ENCODE data around the gene ALDH1L1.

Gene ALDH1L1

DNA sequence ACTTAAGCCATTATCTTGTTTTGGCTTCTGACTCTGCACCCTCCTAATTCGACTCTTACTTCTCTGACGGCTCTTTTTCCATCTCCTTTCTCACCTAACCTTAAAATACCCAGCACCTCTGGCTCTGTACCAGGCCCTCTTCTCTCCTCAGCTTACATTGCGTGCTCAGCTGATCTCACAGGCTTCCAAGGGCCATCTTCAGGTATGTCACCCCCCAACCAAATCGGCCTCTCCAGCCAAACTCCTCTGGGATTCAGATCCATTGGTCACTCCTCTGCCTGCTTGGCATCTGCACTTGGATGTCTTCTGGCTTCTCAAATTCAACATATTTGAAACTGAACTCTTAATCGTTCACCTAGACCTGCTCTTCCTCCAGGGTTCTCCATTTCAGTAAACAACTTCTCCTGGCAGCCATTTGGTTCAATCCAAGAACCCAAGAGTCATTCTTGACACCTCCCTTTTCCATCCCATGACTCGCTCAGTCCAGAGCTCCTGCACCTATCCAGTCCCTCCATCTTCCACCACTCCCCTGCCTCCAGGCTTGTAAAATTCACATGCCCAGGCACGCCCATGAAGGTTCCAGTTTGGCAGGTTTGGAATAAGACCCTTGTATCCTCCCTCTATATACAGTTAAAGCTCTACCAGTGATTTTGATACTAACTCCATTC lies 61.2 kb downstream of the ALDH1L1 start:
- no peak for DNase-seq (ENCODE audit: low read depth)

DNA sequence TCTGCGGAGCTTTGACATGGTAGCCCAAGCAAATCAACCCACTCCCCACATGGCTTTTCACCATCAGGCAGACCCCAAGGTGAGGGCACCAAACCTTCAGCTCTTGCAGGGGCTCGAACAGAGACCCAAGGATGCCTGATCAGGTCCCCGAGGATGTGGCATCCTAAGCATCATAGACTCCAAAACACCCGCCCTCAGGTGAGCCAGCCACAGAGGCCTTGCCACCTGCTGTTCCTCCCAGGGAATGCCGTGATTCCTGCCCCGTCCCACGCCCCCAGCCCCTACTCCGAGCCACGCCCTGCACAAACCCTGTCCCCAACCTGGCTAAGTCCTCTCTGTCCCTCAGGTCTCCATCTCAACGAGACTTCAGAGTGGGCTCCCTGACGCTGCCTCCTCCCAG lies 61.8 kb downstream of the ALDH1L1 start:
- DNase-seq (ENCODE audit: low read depth): no peak

DNA sequence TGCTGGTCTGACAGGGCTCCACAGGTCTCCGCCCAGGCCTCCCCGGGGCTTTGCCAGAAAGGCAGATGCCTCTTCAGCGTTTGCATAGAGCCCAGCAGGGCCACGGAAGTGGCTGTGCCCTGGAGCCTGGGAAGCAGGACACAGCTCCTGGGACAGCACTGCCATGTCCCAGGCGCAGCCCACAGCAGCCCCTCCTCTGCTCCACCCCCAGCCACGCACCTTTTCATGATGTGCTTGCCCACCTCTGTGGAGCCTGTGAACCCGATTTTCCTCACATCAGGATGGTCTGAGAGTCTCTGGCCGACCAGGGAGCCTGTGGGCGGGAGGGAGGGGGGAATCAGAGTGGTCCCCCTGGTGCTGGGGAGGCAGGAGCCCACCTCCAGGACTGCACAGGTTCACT lies 62.6 kb downstream of the ALDH1L1 start:
- DNase-seq (ENCODE audit: low read depth): no peak

DNA sequence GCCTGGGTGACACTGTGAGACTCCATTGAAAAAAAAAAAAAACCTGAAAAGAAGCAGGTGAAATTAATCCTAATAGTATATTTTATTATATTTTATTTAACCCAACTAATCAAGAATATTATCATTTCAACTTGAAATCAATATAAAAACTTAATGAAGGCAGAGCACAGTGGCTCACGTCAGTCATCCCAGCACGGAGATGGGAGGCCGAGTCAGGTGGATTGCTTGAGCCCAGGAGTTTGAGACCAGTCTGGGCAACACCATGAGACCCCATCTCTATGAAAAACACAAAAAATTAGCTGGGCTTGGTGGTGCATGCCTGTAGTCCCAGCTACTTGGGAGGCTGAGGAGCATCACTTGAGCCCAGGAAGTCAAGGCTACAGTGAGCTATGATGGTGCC lies 63.2 kb downstream of the ALDH1L1 start:
- DNase-seq (ENCODE audit: low read depth): no peak

DNA sequence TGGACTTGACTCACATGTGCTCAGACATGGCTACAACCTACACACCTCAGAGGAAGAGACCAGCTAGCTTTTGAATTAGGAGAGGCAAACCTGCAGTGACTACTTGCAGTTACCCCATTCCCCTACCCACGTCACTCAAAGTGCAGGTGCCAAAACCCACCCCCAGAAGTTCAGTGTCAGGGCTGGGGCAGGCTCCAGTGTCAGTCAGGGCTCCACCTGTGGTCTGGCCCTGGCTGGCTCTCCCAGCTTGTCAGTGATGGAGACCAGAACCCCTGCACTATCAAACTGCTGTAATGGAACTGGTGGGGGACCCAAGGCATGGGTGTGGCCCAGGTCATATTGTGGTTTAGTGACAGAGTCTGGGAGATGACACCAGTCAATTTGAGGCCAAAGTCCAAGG lies 63.9 kb downstream of the ALDH1L1 start:
- DNase-seq (ENCODE audit: low read depth): no peak

DNA sequence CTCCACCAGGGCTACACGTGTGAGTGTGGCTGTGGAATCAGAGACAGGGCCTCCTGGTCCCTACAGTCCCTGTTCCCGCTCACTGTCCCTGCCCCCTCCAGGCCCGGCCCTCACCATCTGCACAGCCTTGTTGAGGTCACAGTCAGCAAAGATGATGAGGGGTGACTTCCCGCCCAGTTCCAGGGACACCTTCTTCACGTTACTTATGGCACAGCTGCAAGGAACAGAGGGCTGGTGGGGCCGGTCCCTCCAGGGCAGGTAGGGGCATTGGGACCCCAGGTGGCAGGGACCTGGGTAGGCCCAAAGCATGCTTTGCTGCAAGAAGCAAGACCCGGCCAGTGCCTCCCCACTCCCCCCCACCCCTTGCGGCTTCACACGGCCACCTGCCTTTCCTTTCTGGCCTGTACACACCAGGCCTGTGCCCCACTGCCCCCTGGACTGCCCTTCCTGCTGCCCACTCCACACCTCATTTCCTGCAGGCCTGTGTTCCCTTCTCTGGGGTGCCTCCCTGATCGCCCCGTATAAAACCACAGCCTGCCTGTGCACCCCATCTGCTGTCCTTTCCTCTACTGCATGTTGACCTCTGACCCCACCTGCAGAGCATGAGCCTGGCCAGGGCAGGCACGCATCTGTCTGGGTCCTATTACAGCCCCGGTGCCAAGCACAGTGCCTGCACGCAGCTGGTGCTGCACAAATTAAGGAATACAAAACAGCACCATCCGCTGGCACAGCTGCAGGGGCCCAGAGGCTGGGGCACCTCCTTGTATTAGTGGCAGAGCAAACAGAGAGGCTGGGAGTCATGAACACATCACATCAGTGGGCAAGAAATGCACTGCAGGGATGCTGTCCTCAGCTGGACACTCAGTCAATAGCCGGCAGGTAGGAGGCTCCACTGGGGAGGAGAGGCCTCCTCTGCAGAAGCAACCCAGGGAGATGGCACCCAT lies 65.7 kb downstream of the ALDH1L1 start:
- no peak for DNase-seq (ENCODE audit: low read depth)

DNA sequence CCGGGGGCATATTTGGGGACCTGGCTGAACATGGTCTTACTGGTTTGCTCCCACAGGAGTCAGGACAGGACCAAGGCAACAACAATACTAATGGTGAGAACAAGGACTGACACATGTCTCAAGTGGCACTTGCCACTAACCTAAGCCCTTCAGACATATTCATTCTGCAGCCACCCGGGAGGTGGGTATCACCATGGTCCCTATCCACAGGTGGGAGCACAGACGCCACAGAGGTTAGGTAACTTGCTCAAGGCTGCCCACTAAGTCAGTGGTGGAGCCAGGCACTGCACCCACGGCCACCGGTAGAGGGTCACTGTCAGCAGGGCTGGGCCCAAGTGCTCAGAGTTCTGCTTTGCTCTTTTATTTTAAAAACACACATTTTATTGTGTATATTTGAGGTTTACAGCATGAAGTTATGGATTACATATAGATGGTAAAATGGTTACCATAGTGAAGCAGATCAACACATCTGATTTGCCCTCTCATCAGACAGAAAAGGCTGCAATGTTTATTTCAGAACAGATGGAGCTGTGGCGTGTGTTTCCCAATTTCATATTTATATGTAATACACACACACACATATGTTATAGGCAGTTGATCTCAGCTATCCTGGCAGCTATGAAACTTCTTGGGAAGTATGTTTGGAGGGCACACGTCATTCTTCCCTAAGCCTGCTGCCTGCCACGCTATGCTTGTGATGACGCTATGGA lies 66.5 kb downstream of the ALDH1L1 start:
- DNase-seq (ENCODE audit: low read depth): no peak

DNA sequence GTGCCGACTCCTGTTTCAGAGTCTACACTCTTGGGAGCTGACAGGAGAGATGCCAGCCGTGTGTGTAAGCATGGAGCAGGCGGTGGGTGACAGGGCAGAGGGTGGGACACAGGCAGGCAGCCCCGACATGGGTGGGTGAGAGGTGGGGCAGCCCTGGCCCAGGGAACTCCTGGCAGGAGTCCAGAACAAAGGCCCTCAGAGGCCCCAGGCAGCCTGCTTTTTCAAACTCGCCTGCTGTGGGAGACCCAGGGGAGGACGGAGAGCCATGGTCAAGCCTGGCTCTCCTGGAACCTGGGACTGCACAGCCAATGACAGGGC lies 67.2 kb downstream of the ALDH1L1 start:
- no peak for DNase-seq (ENCODE audit: low read depth)

DNA sequence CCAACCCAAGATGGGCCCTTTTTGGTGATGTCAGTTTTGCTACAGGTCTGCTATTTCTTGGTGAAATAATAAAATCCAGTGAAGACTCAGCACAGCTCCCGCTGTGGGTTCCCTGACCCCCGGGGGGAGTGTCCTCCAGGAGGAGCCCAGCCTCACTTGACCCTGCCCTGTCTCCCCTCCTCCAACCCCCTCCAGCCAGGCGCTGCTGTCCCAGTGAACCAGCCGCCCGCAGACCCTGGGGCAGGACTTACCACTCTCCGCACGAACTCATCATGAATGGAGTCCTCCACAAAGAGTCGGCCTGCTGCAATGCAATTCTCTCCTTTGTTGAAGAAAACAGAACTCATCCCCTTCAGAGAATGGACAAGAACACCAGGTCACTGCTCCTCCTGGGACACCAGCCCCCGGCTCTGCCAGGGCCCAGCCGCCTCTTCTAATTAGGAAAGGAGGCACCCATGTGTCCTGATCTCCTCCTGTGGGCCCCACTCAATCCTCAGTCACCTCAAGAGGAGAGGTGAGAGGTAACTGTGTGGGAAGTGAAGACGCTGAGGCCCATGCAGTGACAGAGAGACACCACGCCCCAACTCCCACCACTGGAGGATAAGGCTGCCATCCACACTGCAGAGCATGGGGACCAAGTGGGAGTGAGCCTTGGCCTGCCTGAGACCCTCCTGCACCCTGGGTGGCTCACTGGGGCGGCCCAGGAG lies 67.7 kb downstream of the ALDH1L1 start:
- no peak for DNase-seq (ENCODE audit: low read depth)

DNA sequence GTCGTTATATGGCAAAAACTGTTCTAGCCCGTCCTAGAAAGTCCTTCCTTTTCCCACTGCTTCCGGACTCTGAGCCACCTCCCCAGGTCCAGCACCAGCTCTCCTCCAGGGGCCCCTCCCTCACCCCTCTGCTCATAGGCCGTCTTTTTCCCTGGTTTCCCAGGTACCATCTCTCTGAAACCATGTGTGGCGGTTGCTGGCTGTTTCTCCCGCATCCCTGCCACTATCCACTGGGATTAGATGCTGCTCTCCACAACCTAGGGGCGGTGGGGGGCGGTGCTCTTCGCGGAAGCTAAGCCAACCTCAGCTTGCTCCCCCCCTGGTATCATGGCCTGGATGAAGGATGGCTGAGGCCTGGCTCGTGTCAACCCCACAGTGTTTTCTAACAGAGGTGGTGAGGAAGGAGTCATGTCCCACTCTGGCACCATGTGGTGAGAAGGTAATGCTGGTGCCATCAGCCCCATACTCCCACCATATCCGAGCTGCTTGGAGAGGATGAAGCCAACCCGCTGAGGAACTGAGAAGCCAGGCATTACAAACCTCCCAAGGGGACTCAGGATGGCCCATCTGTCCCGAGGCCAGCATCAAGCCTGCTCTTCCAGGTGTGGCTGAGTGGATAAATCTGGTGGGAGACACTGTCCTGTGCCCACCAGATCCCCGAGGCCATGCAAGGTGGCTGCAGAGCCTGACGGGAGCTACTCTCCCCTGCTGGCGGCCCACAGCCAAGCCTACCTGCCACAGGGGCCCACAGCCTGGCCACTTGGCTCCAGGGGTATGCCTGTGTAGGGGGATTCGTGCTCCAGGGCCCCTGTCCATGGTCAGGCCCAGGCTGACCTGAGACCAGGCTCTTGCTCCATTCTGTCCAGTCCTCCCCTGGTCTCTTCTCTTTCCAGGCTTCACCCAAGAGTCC lies 68.6 kb downstream of the ALDH1L1 start:
- no peak for DNase-seq (ENCODE audit: low read depth)

DNA sequence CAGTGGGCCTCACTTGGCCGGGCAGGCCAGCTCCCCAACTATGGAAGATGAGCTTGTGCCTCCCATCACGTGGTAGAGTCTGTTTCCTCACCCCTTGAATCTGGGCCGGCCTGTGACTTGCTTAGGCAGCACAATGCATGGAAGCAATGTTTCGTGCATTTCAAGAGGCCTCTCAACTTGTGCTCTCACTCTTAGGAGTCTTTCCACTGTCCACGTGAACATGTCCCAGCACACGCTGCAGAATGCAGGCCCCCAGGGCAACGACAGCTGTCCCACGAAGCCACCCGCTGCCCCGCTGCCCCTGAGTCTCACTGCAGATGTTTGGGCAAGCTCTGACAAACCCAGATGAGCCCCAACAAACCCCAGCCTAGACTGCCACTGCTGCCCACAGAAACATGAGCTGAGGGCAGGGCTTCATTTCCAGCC lies 69.2 kb downstream of the ALDH1L1 start:
- no peak for DNase-seq (ENCODE audit: low read depth)

DNA sequence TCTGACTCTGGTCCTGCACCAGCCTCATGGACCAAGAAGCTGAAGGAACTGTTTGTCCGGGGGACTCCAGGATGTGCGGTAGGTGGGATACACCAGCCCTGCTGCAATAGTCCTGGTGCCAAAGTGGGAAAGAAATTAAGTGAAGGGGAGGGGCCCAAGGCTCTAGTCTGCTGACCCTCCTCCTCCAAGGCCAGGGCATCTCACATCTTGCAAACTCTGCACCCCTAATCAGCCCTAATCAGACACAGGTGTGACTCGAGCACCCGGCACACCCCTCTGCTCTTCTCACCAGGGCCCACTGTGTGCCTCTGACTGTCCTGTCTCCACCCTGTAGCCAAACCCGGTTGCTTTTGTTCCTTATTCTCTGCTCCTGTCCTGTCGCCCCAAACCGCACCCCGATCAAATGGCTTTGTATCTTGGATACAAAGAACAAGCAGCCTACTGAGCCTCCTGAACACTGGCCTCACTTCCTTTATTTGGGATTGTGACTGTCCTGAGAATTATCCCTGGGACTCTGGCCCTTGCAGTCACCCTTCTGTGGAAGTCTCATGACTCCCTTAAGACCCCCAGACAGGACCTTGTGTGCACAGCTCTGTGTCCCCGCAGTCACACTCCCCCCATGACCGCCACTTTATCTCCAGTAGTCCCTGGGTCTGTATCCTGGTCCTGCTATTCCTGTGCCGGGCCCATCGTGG lies 69.8 kb downstream of the ALDH1L1 start:
- no peak for DNase-seq (ENCODE audit: low read depth)

DNA sequence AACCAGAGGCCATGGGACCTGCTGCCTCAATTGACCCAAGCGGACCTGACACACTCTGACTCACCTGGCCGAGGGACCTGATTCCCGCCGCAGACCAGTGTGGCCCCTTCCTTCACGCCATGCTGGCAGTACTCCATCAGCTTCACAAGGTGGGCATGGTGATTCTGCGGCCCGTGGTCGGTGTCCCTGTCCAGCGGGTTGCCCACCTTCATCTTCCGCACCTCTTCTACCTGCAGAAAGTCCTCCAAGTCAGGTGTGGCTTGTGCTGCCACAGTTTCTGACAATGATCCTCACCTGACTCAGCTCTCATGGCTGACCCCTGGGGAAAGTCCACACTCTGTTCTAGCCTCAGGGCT lies 70.5 kb downstream of the ALDH1L1 start:
- DNase-seq (ENCODE audit: low read depth): no peak

DNA sequence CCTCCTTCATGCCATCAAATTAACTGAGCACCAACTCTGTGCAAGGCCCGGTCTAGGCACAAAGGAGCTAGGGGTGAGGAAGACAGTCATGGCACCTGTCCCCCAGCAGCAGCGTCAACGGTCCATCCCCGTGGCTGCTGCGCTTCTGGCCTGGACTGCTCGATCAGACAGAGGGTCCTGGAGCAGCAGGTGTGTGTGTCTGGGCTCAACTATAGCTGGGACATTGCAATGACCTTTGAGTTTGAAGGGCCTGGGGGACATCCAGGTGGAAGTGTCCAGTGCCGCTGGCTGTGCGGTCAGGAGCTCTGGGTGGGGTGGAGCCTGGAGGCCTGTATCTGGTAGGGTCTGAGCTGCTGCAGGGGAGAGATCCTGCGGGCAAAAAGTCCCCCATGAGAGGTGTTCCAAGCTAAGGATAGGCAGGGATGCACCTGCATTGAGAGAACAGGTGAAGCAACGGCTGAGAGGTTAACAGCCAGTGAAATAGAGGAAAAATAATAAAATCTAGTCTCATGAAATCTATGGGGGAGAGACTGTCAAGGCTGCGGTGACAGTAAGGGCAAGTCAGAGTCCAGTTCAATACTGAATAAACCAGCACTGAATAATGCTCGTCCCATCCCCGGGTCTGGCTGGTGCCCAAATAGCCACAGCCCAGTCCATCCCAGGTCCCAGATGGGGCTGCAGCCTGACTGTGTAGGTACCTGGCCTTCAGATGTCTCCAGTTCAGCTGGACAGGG lies 71.1 kb downstream of the ALDH1L1 start:
- no peak for DNase-seq (ENCODE audit: low read depth)

DNA sequence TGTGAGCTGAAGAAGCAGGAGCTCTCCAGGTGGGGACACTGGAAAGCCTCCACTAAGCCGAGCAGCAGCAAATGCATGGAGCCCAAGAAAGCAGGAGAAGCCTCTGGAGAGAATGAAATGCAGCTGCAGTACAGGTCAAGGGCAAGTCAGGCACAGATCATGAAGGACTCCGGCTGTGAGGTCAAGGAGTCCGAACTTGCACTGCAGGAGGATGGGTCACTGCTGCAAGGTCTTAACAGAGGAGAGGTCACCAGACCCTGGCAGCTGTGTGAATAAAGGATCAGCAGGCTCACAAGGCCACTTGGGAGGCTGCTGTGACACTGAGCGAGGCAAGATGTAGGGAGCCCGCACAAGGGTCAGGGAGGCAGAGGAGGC lies 71.7 kb downstream of the ALDH1L1 start:
- no peak for DNase-seq (ENCODE audit: low read depth)

DNA sequence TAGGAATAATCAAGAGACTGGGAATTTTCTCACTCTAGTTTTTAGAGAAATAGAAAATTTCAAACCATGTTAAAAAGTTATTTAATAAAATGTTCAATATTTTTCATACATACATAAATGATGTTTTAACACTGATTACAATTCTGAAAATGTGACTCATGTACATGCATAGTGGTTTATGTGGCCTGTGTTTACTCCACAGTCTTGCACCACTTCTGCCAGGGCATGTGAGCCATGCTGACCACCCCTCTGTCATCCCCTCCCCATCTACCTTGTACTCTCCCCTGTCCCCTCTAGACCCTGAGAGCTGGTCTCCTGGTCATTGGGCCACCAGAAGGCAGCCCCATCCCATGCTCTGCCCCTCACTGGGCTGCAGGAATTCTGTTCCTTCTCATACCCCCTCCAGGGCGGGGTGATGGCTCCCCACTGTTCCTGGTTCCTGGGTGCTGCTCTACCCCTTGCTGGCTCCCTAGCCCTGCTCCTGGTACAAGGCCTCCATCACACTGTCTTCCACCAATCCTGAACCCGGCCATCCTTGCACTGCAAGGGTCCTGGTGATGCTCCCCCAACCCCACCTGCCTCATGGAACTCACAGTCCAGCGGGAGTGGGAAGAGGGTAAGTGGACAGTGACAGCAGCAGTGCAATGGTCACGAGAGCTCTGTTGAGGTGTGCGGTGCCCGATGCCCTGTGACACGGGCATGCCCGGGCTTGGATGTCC lies 72.3 kb downstream of the ALDH1L1 start:
- DNase-seq (ENCODE audit: low read depth): no peak

DNA sequence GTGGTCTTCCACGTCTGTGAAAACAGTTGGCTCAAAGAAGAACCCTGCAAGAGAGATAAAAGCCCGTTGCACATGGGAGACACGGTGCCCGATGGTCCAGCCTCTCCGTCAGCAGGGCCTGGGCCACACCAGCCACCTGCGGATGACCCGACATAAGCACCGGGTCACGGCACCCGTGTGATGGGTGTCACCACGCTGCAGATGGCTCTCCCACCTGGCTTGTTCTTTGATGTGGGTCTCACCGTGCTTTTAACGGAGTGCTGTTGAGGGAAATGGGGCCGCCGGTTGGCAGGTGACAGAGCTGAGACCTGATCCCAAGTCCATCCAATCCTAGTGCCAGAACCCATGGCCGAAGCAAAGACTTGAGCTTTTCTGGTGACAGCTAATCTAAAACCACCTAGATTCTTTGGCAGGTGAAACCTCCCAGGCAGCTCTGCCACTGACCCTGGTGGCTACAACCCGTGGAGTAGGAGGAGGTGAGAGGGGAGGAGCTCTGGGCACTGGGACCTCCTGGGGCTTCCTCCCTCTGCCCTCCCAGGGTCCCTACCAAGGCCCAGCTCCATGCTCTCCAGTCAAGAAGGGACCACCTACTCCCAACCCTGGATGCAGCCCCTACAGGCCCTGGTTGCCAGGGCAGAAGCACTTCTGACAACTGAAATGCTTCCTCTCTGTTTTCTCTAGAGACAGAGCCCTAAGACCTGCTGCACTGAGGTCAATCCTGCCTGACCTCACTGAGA lies 73.0 kb downstream of the ALDH1L1 start:
- no peak for DNase-seq (ENCODE audit: low read depth)

DNA sequence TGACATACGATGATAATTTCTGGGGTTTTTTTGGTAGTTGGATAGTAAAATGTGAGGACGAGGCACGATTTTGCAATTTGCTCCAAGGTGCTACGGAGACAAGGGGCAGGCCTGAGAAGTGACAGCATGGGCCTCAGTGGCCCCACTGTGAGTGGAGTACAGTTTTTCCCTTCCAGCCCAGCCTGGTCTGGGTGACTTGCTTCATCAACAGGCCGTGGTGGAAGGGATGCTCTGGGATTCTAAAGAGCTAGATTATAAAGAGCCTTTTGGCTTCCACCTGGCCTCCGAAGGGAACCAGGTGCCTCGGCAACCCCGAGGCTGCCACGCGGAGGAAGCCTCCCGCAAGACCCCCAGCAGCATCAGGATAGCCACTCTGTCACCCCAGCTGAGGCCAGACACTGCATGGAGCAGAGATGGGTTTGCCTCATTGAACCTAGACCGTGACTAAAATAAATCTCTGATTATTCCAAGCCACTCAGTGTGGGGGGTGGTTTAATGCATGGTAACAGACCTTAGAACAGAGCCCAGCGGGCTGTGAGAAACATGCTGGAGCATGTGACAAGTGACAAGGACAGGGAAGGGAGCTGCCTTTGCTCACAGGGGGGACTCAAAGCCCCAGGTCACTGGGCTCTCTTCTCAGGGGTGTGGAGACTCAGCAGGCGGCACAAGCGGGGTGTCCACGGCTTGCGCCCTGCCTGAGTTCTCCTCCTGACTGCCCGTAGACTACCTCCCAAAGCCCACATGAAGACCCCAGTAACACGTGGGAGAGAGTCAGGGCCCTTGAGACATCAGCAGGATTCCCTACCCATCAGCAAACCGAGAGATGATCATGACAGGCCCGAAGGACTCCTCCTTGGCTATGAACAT lies 73.8 kb downstream of the ALDH1L1 start:
- no peak for DNase-seq (ENCODE audit: low read depth)
